Ecto neural progenitor cell (in vitro differentiated cells): ENCODE data around the gene FAM3A.
"Not testable (repeated sequence)": the region's sequence is repeated elsewhere in the genome, so short reads cannot be mapped to it uniquely, and the experiment has no call there.

ENCODE experiments used
- DNase-seq: peaks from one replicate; pipeline ENCODE4 v3.0.0-alpha.2; 2018; ENCODE audit warnings: low spot score

FAM3A gene, protein sequence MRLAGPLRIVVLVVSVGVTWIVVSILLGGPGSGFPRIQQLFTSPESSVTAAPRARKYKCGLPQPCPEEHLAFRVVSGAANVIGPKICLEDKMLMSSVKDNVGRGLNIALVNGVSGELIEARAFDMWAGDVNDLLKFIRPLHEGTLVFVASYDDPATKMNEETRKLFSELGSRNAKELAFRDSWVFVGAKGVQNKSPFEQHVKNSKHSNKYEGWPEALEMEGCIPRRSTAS

DNA sequence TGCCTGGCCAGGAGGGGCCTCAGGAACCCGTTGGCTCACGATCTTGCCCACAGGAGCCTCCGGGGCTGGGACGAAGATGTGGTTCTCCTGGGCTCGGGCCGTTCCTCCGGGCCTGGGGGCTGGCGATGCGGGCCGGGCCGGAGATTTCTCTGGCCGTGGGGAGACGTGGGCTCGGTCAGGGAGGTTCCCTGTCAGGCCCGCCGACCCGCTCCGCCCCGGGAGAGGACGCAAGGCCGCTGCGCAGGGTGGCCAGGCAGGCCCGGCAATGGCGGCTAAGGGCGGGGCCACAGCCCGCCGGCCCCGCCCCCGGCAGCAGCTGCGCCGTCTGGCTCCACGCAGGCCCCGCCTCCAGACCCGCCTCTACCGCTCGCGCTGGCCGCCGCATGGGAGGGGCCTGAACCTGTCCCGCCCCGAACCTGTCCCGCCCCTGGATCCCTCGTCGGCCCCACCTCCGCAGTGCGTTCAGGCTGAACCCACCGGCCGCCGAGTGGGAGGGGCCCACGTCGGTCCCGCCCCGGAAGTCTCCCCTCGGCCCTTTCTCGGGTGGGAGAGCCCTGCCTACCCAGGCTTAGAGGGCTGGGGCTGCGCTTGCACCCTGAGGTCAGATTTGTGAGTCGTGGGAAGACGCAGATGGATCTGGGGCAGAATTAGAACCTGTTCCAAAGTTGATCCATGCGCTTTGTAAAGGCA, at the start of gene FAM3A:
FAM3A (minus strand) TSS at position 267 of the 690 bp plus-strand sequence. CDS start 460 bp downstream, outside the sequence.
- peak; percentile 93 for DNase-seq

DNA sequence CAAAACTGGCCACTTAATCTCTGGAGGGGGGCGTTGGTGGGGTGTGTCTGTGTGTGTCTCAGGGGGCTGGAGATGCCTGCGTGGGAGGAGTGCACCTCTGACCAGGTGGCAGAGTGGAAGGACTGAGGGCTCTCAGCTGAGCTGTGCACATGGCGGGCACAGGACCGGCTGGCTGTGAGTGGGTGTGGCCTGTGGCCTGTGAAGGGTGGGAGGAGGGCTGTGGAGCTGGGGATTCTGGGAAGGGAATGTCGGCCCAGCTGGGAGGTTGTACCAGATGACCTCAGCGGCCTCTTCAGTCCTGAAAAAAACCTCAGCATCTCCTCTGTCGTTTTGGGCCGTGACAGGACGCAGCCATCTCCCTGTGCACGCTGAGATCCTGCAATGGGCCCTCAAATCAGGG, 46.3 kb upstream of the FAM3A start:
- not testable (repeated sequence) for DNase-seq

DNA sequence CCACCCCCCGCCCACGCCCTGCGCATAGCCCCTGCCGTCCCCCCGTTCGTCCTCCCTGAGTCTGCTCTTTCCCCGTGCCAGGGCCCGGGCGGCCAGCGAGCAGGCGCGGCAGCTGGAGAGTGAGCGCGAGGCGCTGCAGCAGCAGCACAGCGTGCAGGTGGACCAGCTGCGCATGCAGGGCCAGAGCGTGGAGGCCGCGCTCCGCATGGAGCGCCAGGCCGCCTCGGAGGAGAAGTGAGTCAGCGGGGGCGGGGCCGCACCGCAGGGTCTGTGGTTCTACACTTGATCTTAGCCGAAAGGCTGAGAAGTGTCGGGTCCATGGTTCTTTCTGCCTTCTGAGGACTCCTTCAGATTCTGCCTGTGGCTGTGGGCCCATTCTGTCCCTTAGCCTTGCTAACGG, 44.3 kb upstream of the FAM3A start:
- DNase-seq: not testable (repeated sequence)

DNA sequence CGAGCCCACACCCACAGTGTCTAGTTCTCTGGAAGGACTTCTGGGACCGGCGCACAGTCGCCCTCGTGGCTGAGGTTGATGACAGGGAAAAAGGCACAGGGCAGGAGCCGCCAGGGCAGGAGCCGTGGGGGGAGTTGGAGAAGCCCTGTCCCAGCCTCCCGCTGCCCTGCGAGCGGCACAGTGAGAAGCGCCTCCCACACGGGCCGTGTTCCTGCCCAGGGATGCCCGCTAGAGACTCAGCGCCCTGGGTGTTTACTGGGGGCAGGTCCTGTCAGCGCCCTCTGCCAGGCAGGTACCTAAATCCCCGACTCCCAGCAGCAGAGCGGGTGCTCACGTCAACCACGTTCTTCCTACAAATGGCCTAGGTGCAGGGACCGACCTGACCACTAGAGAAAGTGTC, 42.9 kb upstream of the FAM3A start:
- DNase-seq: not testable (repeated sequence)

DNA sequence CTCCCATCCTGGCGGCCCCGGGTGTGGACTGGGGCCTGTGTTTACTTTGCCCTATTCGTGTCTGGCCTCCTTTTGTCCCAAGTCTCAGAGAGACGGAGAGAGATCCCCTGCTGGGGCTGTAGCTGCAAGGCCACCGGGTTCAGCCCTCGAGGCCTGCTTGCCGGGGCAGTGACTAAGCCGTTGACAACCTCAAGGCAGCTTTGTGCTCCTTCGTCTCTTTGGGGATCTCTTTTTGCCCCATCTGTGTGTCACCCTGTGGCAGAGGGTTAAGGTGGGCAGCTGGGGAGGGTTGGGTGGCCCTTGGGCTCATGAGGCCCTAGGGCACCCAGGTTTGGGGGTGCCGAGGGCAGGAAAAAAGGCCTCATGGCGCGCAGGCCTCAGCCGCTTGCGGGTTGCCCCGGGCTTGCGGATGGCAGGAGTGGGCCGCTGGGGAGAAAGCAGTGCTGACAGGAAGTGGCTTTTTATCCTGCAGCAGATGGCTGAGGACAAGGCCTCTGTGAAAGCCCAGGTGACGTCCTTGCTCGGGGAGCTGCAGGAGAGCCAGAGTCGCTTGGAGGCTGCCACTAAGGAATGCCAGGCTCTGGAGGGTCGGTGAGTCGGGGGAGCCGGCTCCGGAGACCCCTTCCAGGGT, 42.1 kb upstream of the FAM3A start:
- DNase-seq: not testable (repeated sequence)

DNA sequence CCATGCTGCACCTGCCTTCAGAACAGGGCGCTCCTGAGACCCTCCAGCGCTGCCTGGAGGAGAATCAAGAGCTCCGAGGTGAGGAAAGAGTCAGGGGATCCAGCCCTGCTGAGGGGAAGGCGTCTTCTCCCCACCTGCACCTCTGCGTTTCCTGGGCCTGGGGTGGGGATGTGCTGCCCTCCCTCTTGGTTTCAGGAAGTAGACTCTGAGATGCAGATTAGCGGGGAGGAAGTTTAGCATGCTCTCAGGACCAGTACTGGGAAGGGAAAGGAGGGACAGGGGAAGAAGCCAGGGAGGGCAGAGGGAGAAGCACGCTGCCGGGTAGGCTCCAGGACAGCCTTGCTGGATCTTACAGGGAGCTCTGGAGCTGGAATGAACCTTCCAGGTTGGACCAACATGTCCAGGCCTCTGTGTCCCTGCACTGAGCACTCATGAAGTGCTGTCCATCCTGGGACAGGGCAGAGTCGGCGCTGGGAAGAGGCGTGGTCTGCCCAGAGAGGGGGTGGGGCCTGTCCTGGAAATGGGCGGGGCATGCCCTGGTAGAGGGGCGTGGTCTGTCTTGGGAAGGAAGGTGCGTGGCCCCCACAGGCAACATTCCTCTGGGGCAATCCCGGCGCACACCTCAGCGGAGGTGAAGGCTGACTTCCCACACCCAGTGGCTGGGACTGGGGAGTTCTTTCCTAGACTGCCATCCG, 36.2 kb upstream of the FAM3A start:
- not testable (repeated sequence) for DNase-seq

DNA sequence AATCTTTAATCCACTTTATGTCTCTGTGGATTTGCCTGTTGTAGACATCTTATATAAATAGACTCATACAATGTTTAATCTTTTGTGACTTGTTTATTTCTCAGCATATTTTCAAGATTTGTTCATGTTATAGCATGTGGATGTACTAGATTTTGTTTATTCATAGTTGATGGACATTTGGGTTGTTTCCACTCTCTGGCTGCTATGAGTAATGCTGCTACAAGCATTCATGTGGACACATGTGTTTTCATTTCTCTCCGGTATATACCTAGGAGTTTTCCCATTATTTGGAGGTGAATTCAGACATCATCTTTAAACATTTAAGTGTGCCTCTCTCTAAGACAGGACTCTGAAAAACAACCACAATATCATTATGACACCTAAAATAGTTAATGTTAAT, 33.7 kb upstream of the FAM3A start:
- no peak for DNase-seq

DNA sequence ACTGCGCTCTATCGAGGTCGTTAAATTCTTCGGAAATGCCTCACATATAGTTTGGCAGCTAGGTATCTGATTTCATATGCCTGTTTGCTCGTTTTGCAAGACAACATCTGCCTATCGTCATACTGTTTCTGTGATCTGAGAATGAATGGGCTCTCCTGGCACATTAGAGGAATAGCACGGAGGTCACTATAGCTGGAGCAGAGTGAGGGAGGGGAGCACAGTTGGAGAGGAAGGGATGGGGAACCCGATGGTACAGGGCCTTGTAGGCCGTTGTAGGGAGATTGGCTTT, 31.9 kb upstream of the FAM3A start:
- DNase-seq: no peak

DNA sequence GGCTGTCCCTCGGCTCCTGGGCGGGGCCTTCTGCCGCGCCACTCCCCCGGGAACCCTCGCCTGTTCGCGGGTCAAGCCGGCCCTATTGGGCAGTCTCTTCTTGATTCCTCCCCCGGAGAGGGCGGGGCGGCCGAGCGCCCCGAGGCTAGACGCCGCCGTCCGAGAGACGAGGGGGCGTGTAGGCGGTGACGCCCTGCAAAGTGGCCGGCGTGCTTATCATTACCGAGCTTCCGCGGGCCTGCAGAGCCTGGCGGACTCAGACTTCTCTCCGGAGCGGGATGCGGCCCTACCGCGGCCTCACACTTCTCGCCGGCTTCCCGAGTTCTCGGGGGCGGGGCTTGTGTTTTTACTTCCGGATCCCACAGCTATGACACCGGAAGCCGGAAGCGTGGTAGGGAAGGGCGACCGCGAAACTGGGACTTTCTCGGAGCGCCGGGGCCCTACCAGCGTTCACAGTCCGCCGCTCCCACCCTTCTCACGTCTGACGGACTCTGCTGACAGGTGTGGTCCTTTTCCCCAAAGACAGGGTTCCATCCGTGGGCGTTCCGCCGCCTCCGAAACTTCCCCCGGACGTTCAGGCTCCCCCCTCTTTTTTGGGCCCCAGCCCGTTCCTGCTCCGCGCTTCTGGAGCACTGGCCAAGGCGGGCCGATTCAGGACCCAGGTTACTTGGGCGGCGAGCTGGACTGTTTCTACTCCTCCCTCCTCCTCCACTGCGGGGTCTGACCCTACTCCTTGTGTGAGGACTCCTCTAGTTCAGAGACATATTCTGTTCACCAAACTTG, 31.4 kb upstream of the FAM3A start, which contains the start of gene IKBKG:
IKBKG (plus strand) TSS at position 376 of the 783 bp plus-strand sequence. CDS start 4,383 bp downstream, outside the sequence.
- DNase-seq: peak; percentile 90

DNA sequence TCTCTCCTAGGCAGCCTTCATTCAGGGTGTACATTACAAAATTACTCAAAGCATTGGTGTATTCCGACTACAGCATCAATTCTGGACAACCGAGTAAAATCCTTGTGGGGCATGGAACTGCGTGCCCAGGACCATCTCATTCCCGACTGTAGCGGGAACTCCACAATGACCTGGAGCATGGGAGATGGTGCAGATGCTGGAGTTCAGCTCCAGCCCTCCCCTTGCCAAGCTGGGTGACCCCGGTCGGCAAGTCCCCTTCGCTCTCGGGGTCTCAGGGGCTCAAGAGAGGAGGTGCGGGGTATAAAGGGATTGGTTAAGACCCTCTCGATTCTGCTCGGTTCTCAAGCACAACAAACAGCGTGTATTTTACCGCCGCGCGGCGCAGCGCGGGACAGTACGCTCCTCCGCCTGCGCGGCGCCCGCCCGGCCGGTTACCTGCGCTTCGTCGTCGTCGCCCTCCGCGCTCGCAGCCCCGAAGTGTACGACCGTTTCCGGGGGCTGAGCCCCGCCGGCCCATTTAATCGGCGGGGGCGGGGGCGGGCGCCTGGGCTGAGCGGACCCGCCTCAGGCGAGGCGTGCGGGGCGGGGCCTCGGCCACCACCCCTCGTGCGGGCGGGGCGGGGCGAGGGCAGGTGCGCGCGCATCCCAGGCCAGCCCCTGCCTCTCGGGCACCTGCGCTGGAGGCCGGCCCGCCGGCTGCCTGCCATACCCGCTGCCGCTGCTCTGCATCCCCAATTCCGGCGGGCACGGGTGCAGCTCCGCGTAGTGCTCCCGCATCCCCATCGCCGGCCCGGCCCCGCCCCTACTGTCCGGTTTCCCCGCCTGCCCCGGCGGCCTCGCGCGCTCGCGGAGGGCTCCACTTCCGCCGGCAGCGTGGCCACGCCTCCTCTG, 30.6 kb upstream of the FAM3A start, which contains the start of gene G6PD:
G6PD (minus strand) TSS at position 493 of the 891 bp plus-strand sequence. CDS start 691 bp downstream, outside the sequence.
- DNase-seq: peak; percentile 85

DNA sequence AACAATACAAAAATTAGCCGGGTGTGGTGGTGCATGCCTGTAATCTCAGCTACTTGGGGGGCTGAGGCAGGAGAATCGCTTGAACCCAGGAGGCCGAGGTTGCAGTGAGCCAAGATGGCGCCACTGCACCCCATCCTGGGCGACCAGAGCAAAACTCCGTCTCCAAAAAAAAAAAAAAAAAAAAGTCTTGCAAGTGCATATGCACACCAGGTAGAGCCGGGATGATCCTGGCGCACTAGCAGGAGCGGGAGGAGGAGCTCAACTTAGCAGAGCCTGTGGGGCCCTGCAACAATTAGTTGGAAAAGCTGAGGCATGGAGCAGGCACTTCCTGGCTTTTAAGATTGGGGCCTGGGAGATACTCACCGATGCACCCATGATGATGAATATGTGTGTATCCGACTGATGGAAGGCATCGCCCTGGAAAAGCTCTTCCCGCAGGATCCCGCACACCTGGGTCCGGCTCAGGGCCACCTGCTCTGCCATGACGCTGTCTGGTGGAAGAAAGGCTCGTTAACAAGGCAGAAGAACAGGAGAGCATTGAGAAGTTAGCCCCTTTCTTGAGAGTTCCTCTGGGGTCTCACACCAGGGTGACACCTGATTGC, 29.7 kb upstream of the FAM3A start:
- DNase-seq: no peak

DNA sequence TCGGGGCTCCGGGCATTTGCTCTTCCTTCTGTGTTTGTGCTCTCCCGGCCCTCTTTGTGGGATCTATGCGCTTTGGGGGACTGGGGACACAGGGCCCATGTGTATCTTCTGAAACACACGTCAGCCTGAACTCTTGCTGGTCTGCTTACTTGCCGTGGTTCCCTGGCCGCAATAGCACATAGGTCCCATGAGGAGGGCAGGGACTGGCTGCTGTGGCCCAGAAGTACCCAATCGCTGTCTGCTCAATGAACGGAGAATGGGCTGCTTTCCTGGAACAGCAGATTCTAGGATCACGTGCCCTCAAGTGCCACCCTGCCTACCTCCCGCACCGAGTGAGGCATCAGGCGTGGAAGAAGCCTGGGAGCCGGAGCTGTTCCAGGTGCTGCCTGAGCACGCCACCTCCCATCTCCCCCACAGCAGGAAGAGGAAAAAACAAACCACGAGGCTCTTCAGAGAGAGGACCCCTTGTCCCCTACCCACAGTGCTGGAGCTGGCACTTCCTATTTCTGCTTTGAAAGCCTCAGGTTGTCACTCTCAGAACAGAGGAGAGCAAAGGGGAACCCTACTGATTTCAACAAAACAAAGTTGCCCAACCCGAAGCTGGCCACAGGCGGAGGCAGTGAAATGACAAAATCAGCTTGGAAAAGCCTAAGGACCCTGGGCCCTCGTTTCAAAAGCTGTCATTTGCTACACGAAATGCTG, 26.8 kb upstream of the FAM3A start:
- no peak for DNase-seq

DNA sequence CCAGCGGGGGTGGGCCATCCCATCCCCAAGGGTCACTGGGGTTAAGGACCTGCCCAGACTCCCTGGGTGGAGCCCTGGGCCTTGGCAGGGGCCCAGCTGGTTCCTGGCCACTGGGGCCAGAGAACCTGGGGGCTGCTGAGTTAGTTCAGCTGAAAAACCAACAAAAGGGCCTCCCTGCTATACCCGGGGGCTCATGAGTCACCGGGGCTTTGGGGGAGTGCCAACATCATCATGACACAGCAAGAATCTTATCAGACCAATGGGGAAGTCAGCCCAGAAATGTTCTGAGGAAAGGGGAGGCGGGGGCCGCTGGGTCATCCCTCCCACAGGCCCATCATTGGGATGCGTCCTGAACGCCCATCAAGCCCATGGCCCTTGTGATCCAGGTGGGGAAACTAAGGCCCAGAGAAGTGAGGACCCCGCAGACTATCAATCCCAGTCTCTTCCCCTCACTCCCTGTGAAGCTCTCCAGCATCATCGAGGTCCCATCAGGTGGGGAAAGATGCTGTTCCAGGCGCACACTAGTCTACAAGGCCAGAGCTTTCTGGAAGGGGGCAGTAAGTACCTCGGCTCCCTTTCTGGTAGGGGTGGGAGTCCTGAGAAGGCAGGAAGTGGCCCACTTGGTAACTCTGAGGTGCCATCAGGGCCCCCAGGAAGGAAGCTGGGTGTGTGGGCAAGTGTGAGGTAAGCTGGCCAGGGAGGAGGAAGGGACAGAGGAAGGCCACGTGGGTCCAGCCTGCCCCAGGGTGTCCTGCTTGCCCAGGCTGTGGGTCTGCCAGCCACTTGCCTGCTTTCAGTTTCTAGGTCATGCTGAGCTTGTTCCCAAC, 26.1 kb upstream of the FAM3A start:
- DNase-seq: no peak

DNA sequence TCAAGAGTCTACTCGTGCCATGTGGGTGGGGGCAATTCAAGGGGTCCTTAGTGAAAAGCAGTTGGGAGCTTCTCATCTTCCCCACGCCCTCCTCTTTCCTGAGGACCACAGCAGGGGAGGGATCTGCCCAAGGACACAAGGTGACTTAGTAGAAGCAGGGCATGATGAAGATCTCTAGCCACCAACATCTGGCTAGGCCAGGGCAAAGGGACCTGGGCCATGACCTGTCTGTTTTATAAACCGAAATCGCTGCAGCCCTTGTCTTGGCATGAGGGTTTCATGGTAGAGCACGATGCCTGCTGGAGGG, 25.5 kb upstream of the FAM3A start:
- no peak for DNase-seq

DNA sequence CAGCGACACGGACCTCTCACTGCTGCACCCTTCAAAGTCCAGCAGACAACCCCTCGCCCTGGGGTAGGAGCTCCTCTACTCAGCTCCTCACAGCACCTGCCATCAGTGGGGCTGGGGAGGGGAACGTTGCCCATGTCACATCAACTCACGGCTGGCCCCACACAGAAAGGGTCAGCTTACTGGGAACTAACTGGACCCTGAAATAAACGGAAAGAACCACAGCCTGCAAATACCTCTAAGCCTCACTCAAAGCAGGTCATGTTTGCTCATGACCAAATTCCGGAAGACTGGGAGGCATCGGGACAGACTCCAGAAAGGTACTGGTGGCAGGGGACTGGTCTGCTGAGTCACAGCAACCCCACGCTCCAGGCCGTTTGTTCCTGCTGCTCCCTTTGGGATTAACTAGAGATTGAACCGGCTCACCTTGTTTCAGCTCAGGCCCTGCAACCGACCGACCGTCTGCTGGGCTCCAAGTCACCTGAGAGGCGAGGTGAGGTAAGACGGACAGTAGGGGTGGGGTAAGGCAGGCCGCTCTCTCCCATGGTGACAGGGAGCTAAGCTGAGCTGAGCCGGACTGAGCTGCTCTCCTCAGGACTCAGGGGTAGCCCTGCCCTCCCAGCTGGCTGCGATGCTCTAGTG, 25.0 kb upstream of the FAM3A start:
- no peak for DNase-seq

DNA sequence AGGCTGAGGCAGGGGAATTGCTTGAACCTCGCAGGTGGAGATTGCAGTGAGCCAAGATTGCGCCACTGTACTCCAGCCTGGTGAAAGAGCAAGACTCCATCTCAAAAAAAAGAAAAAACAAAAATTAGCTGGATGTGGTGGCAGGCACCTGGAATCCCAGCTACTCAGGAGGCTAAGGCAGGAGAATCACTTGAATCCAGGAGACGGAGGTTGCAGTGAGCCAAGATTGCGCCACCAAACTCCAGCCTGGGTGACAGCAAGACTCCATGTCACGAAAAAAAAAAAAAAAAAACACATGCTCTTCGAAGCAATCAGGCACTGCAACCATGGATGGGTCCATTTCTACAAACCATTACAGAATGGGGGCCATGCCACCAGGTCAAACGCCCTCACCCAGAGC, 24.3 kb upstream of the FAM3A start:
- not testable (repeated sequence) for DNase-seq

DNA sequence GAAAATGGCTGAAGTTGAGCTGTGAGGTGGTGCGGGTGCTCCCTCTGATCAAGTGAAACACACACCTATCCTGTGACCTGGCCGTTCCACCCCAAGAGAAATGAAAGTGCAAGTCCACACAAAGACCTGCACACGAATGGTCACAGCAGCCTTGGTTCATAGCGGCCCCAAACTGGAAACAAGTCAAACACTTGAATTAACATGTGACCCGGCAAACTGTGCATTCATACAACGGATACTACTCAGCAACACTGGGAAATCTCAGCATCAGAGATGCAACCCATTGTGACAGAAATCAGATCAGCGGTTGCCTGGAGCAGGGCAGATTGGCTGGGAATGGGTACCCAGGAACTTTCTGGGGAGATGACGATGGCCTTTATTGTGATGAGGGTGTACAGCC, 23.0 kb upstream of the FAM3A start:
- DNase-seq: no peak

DNA sequence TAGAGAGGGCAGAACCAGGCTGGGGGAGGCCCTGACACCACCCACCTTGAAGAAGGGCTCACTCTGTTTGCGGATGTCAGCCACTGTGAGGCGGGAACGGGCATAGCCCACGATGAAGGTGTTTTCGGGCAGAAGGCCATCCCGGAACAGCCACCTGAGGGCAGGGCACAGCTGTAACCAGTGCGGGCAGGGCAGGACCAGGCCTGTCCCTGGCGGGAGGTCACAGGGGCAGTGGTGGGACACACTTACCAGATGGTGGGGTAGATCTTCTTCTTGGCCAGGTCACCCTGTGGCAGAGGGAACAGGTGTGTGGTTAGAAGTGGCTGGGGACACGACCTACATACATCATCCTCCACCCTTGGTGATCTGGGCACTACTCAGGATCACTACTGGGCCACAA, 19.9 kb upstream of the FAM3A start:
- no peak for DNase-seq
